ENCODE measurements around the gene ADAMTS16.

ADAMTS16 gene

GRCh38 chr5:5289537-5289936, 149.4 kb downstream of the ADAMTS16 start:
- no peak for DNase-seq (ENCODE audit: low read depth)

DNA sequence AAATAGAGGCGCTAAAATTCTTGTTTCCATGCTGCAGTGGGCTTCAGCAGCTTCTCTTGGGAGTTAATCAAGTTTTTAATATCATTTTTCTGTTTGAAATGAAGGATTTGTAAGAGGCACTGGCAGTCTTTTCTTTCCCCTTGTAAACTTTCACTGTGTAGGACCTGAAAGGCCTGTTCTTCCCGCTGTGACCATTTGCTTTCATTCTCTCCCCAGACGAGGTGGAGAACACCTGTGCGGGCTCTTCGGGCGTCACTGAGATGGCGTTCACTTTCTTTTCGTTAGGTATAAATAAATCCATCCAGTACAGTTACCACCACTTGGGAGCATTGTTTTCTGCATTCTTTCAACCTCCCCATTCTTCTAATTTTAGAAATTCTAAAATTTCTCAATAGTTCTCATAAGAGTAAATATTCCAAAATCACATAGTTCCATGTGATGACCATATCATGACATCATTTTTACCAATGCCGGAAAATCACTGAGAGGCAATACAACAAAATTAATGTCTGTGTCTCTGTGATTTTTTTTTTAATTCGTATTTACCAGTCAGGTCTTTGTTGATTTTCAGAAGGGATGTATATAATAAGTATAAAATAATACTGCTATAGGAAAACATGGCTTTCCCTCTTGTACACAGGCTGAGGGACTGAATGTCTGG, 150.7 kb downstream of the ADAMTS16 start:
- DNase-seq (ENCODE audit: low read depth) = no peak

DNA sequence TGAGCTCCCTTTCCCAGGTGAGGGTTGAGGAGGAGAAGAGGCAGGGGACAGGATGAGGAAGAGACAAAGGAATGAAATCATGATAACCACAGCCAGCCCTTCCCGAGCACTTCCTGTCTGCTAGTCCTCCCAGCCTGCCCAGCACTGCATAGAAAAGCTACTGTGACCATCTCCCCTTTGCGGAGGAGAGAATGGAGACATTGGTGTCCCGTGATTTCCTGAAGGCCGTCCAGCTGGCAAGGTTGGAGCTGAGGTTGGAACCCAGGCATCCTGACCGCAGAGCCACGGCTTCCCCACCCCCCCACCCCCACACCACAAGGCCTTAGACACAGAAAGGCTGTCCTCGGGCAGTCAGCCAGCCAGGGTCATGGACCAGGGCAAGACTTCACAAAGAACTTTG, 151.2 kb downstream of the ADAMTS16 start:
- no peak for DNase-seq (ENCODE audit: low read depth)

GRCh38 chr5:5293029-5293428, 152.9 kb downstream of the ADAMTS16 start:
- DNase-seq (ENCODE audit: low read depth) = no peak

GRCh38 chr5:5294429-5294828, 154.3 kb downstream of the ADAMTS16 start:
- DNase-seq (ENCODE audit: low read depth) = no peak

DNA sequence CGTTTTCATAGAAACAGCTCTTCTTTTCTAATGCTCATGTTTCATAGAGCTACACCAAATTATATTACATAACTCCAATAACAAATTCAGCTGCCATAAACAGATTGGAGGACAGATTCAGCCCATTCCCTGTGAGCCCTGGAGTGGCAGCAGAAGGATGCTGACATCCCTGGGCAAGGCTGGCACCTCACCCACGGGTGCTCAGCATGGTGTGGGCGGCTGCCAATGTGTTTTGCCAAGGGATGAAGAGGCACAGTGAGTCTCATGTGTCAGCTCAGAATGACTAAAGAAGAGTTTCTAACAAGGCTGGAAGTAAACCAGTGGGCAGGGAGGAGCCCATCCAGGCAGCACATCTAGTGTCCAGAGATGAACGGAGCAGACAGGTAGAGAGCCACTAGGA, 155.2 kb downstream of the ADAMTS16 start:
- no peak for DNase-seq (ENCODE audit: low read depth)

- DNase-seq (ENCODE audit: low read depth) = no peak
Observed at GRCh38 chr5:5296051-5296450, 155.9 kb downstream of the ADAMTS16 start.

GRCh38 chr5:5297432-5298067, 157.4 kb downstream of the ADAMTS16 start:
- DNase-seq (ENCODE audit: low read depth) = no peak

- DNase-seq (ENCODE audit: low read depth) = no peak
Observed at GRCh38 chr5:5298068-5298633, 158.0 kb downstream of the ADAMTS16 start.

DNA sequence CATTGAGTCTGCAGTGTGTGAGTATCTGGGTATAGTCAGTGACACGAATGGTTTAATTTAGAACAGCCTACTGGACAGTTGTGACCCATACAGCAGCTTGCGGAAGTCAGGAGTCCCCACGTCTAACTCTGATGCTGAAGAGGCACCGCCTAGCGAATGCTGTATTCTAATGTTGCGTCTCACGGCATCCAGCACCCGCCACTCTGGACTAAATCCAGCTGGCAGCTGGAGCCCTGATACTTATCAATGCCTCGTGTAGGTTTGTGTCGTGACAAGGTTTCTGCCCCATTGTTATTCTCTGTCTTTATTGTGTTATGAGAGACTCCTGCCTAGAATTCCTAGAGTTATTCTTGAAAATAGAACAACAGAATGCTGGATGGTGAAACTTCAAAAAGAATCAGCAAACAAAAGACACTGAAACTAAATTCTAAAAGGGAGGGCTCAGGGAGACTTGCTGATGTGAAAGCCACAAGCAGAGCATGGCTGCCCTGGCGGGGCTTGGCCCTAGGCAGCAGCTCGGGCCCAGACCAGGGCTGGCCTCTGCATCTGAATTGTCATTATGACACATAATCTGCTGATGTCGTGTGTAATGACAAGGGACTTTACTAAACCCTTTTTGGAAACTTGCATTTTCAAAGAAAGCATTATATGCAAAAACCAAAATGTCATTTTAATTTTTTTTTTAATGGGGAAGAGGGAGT, 158.9 kb downstream of the ADAMTS16 start:
- DNase-seq (ENCODE audit: low read depth) = no peak

GRCh38 chr5:5301176-5301575, 161.0 kb downstream of the ADAMTS16 start:
- DNase-seq (ENCODE audit: low read depth) = no peak

DNA sequence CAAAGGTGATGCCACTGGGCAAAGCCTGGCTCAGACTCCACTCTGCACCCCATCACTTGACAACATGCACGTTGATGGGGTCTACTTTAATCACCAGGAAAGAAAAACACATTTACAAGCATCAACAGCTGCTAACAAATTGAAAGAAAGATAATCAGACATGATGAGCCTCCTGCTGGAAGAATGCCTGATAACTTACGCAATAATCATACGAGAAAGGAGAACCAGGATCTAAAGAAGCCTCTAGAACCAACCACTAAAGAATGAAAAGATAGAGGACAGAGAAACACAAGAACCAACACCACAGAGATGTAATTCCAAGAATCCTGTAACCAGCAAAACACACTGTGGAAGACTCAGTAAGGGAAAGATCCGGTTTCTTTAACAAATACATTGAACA, 162.1 kb downstream of the ADAMTS16 start:
- no peak for DNase-seq (ENCODE audit: low read depth)

DNA sequence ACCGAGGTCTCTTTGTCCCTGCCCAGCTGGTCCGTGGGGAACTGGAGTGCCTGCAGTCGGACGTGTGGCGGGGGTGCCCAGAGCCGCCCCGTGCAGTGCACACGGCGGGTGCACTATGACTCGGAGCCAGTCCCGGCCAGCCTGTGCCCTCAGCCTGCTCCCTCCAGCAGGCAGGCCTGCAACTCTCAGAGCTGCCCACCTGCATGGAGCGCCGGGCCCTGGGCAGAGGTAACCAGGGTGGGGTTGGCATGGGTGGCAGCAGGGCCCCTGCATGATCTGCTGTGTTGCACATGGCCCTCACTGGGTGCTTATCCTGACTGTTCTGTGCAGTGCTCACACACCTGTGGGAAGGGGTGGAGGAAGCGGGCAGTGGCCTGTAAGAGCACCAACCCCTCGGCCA, 163.1 kb downstream of the ADAMTS16 start:
- DNase-seq (ENCODE audit: low read depth) = no peak

- DNase-seq (ENCODE audit: low read depth) = no peak
Observed at GRCh38 chr5:5304361-5305020, 164.4 kb downstream of the ADAMTS16 start.

DNA sequence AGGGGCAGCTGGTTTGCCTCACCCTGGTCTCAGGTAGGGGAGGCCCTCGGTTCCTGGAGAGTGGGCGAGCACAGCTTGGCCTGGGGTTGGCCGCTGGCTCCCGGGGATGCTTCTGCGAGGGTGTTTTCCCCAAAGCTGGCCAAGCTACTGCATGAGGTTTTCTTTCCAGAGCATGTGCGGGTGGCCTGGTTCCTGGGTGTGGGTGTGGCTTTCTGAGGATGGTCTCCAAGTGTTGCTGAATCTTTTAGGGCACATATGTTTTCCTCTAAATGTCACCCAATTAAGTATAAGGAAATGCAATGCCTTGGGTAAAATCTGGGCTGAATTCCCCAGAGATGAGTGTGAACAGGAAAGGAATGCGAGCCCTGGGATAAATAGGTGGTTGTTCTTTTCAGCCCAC, 166.6 kb downstream of the ADAMTS16 start:
- DNase-seq (ENCODE audit: low read depth) = no peak

- DNase-seq (ENCODE audit: low read depth) = no peak
Observed at GRCh38 chr5:5308319-5308718, 168.2 kb downstream of the ADAMTS16 start.

DNA sequence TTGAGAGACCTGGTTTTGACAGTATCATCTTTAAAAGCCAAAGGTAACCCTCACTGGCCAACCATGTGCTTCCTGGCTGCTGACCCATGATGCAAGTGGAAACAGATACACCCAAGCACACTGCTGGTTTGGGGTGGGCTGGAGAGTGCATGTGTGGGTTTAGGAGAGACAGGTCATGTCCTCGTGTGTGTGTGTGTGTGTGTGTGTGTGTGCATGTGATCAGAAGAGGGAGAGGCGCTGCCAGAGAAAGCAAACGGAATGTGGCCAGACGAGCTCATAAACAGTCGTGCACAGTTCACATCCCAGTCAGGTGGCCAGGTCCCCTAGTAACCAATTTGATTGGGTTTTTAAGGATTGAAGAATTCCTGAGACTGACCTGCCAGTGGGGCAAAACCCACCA, 169.5 kb downstream of the ADAMTS16 start:
- no peak for DNase-seq (ENCODE audit: low read depth)

- no peak for DNase-seq (ENCODE audit: low read depth)
Observed at GRCh38 chr5:5313101-5313635, 173.0 kb downstream of the ADAMTS16 start.

- DNase-seq (ENCODE audit: low read depth) = no peak
Observed at GRCh38 chr5:5314166-5314565, 174.0 kb downstream of the ADAMTS16 start.

GRCh38 chr5:5314626-5315025, 174.5 kb downstream of the ADAMTS16 start:
- no peak for DNase-seq (ENCODE audit: low read depth)

- no peak for DNase-seq (ENCODE audit: low read depth)
Observed at GRCh38 chr5:5315068-5315980, 175.2 kb downstream of the ADAMTS16 start.

Data from stimulated activated CD8-positive, alpha-beta memory T cell treated with anti-CD3 and anti-CD28 coated beads, Interleukin-4, amount 100 ng/mL, for 24 hours (primary cell).